A673 (cell line): ENCODE measurements around the gene CTCF. TPM values are rescaled to one million over a fixed set of nuclear protein-coding genes. Genes with fewer than 3 reads are reported as not detected.

ENCODE experiments used
- BruUV-seq: library from RNA; stranded (reverse); fragments of 400-500 nt; replicated peaks from 2 replicates; lab custom pipeline; 2021; lab: Mats Ljungman, UMichigan
- CTCF ChIA-PET: fragments of 300-600 bp; sonication (Branson Sonifier 250); formaldehyde crosslinking; loops from one replicate; lab custom pipeline; 2022; ENCODE audit warnings: antibody characterized with exemption; lab: Charles Lee
- POLR2A ChIA-PET: fragments of 300-600 bp; sonication (Branson Sonifier 250); formaldehyde crosslinking; loops from one replicate; lab custom pipeline; 2022; ENCODE audit warnings: antibody characterized with exemption; ENCODE audit not compliant: low non-redundant PET; lab: Charles Lee
- DNase-seq: peaks from one replicate; pipeline ENCODE4 v3.0.0-alpha.2; 2015; ENCODE audit warnings: low spot score
- H3K27ac ChIP-seq: fragments of 200-600 bp; sonication (generic); 2 replicates; pipeline ENCODE4 v1.5.1; 2016; ENCODE audit warnings: mixed run types, low read depth, mild to moderate bottlenecking, mixed read lengths, antibody characterized with exemption, low read length; ENCODE audit not compliant: poor library complexity, severe bottlenecking
- H3K27me3 ChIP-seq: fragments of 200-600 bp; sonication (generic); replicated peaks from 2 replicates; pipeline ENCODE4 v1.6.1; 2017; ENCODE audit warnings: mixed run types, low read depth, mild to moderate bottlenecking, mixed read lengths, antibody characterized with exemption, low read length; ENCODE audit not compliant: insufficient read depth, poor library complexity
- H3K36me3 ChIP-seq: fragments of 200-600 bp; sonication (generic); 2 replicates; pipeline ENCODE4 v1.6.1; 2016; ENCODE audit warnings: mixed run types, mild to moderate bottlenecking, mixed read lengths, antibody characterized with exemption, low read length; ENCODE audit not compliant: insufficient read depth, poor library complexity, severe bottlenecking
- H3K4me1 ChIP-seq: fragments of 200-600 bp; sonication (generic); 2 replicates; pipeline ENCODE4 v1.6.1; 2017; ENCODE audit warnings: mixed run types, mild to moderate bottlenecking, mixed read lengths, antibody characterized with exemption, low read length; ENCODE audit not compliant: insufficient read depth, poor library complexity, severe bottlenecking
- H3K4me3 ChIP-seq: fragments of 200-600 bp; sonication (generic); 2 replicates; pipeline ENCODE4 v1.5.1; 2016; ENCODE audit warnings: low read depth, mixed run types, mild to moderate bottlenecking, mixed read lengths, low read length; ENCODE audit not compliant: poor library complexity, severe bottlenecking
- H3K9me3 ChIP-seq: fragments of 200-600 bp; sonication (generic); 2 replicates; pipeline ENCODE4 v1.6.1; 2016; ENCODE audit warnings: mixed run types, low read depth, mild to moderate bottlenecking, mixed read lengths, antibody characterized with exemption, low read length; ENCODE audit not compliant: poor library complexity, severe bottlenecking
- EZH2 ChIP-seq: fragments of 200-600 bp; sonication (generic); IDR thresholded peaks from 2 replicates; pipeline ENCODE4 v1.6.1; 2017; ENCODE audit warnings: borderline replicate concordance, low read depth, mild to moderate bottlenecking, mixed read lengths, antibody characterized with exemption, low read length; ENCODE audit not compliant: poor library complexity, severe bottlenecking
- intact Hi-C: fragments of 100-400 bp; cut with micrococcal nuclease; formaldehyde crosslinking; loops from one replicate; pipeline ENCODE4 v1.10.0; 2022; ENCODE audit not compliant: unreplicated experiment
- total RNA-seq: library from RNA; stranded (reverse); gene quantifications from 2 replicates; pipeline ENCODE4 v1.2.3, GENCODE V29; 2021
- TF ChIP-seq, protein P1 (sequence below): fragments of 300-800, 200-600 bp; sonication (generic); conservative IDR thresholded peaks from 2 replicates; pipeline ENCODE4 v1.5.1; 2017; ENCODE audit warnings: low read depth, mild to moderate bottlenecking, antibody characterized with exemption, low read length, moderate library complexity, mixed read lengths

CTCF gene
- total RNA-seq, 1 experiment from 2014 or later = 74.7 TPM

DNA sequence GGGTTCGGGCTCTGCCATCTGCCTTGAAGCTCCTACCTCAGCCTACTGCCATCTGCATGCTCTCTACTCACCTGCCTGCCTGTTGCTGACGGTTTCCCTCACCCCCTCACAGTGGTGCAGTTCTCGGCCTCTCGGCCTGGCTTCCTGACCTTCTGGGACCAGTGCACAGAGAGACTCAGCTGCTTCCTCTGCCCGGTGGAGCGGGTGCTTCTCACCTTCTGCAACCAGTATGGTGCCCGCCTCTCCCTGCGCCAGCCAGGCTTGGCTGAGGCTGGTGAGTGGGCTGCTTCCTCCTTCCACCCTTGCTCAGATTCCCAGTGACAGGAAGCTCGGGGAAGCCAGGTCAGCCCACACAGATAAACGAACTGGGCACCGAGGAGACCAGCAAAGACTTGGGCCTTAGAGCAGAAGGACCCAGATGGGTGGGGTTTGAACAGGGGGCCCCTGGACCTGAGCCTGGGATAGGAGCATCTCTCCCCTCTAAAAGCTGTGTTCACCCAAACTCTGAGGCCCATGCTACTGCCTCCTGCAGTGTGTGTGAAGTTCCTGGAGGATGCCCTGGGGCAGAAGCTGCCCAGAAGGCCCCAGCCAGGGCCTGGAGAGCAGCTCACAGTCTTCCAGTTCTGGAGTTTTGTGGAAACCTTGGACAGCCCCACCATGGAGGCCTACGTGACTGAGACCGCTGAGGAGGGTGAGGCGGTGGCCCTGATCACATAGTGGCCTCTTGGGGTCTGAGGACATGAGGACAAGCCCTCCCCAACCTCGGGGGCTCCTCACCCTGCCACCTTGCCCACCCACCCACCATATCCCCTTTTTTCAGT, 17.3 kb upstream of the CTCF start:
- POLR2A ChIA-PET = no interaction called here

DNA sequence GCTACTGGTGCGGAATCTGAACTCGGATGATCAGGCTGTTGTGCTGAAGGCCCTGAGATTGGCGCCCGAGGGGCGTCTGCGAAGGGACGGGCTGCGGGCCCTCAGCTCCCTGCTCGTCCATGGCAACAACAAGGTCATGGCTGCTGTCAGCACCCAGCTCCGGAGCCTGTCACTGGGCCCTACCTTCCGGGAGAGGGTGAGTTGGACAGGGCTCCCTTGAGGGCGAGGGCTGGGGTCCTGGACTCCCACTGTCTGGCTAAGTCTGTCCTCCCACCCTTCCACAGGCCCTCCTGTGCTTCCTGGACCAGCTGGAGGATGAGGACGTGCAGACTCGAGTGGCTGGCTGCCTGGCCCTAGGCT, 16.7 kb upstream of the CTCF start:
- POLR2A ChIA-PET = no interaction called here
- Histone ChIP-seq H3K4me1 (no peaks in the 10 kb centered on the region), H3K4me3 (no peak overlapping the region), H3K27me3 (no peaks in the 10 kb centered on the region), H3K36me3 (peaks cover 8% of the 10 kb centered on the region), H3K27ac (no peak overlapping the region), H3K9me3 (no peaks in the 10 kb centered on the region)
- intact Hi-C loops = no loop called here
- no TSS peak for BruUV-seq
- CTCF ChIA-PET = interaction anchor here (0.6 kb wide), 1 partner anchor 114 kb away, joined by 3 read pairs; the partner anchor contains the start of gene ACD
- TF ChIP-seq EZH2 = no peak
- TF ChIP-seq, protein P1, sequence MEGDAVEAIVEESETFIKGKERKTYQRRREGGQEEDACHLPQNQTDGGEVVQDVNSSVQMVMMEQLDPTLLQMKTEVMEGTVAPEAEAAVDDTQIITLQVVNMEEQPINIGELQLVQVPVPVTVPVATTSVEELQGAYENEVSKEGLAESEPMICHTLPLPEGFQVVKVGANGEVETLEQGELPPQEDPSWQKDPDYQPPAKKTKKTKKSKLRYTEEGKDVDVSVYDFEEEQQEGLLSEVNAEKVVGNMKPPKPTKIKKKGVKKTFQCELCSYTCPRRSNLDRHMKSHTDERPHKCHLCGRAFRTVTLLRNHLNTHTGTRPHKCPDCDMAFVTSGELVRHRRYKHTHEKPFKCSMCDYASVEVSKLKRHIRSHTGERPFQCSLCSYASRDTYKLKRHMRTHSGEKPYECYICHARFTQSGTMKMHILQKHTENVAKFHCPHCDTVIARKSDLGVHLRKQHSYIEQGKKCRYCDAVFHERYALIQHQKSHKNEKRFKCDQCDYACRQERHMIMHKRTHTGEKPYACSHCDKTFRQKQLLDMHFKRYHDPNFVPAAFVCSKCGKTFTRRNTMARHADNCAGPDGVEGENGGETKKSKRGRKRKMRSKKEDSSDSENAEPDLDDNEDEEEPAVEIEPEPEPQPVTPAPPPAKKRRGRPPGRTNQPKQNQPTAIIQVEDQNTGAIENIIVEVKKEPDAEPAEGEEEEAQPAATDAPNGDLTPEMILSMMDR = no peak
- no peak for DNase-seq

More for the DNA sequence above, 17.3 kb upstream of the CTCF start:
- DNase-seq = no peak
- Histone ChIP-seq H3K36me3 (peaks cover 8% of the 10 kb centered on the region), H3K4me1 (no peaks in the 10 kb centered on the region), H3K9me3 (no peaks in the 10 kb centered on the region), H3K4me3 (no peak overlapping the region), H3K27me3 (no peaks in the 10 kb centered on the region), H3K27ac (no peak overlapping the region)
- BruUV-seq = no TSS peak
- TF ChIP-seq EZH2 = no peak
- TF ChIP-seq, protein P1 = no peak
- CTCF ChIA-PET = no interaction called here
- intact Hi-C loops = no loop called here

DNA sequence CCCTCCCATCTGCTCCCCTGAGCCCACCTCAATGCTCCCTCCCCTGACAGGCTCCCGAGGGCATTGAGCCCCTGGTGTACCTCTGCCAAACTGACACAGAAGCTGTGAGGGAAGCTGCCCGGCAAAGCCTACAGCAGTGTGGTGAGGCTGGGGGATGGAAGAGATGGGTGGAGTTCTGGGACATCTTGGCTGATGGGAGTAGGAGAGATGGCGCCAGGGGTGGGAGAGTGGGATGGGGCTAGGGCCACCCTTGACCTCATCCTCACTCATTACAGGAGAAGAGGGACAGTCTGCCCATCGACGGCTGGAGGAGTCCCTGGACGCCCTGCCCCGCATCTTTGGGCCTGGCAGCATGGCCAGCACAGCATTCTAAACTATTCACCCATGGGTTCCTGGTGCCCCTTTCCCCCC, 16.2 kb upstream of the CTCF start:
- H3K9me3 ChIP-seq = no peaks in the 10 kb centered on the region
- no peaks in the 10 kb centered on the region for H3K4me1 ChIP-seq
- H3K27ac ChIP-seq = no peak overlapping the region
- TF ChIP-seq, protein P1 = no peak
- no peak for TF ChIP-seq EZH2
- peaks cover 8% of the 10 kb centered on the region for H3K36me3 ChIP-seq
- no peak overlapping the region for H3K4me3 ChIP-seq
- ChIA-PET POLR2A (no interaction called here), CTCF (interaction anchor here (0.6 to 1.7 kb wide), 2 partner anchors 114 to 123 kb away, joined by 3 to 19 read pairs; partner anchors contain the start of gene ACD)
- BruUV-seq = no TSS peak
- intact Hi-C loops = no loop called here
- H3K27me3 ChIP-seq = no peaks in the 10 kb centered on the region
- no peak for DNase-seq
